Calu3 (cell line): Measurements from ENCODE around the gene LY6G6D. TPM values are rescaled to one million over a fixed set of nuclear protein-coding genes. Genes with fewer than 3 reads are reported as not detected.
A peak's percentile ranks its signal among the peaks of the same experiment; 100 is the strongest.

Source experiments
- BruUV-seq: library from RNA; stranded (reverse); fragments of 400-500 nt; replicated peaks from 2 replicates; lab custom pipeline; 2021; lab: Mats Ljungman, UMichigan
- CTCF ChIA-PET: fragments of 300-600 bp; sonication (Branson Sonifier 250); formaldehyde crosslinking; loops from one replicate; lab custom pipeline; 2022; ENCODE audit warnings: antibody characterized with exemption; lab: Charles Lee
- DNase-seq: peaks from one replicate; pipeline ENCODE4 v3.0.0; 2022
- H3K27ac Mint-ChIP-seq: one replicate; pipeline ENCODE4 v1.8.0; 2022; ENCODE audit warnings: mixed read lengths; ENCODE audit not compliant: unreplicated experiment
- H3K27me3 Mint-ChIP-seq: one replicate; pipeline ENCODE4 v1.8.0; 2022; ENCODE audit warnings: mixed read lengths; ENCODE audit not compliant: unreplicated experiment
- H3K36me3 Mint-ChIP-seq: one replicate; pipeline ENCODE4 v1.8.0; 2022; ENCODE audit warnings: mild to moderate bottlenecking, moderate library complexity, mixed read lengths; ENCODE audit not compliant: insufficient read depth, unreplicated experiment
- H3K4me1 Mint-ChIP-seq: one replicate; pipeline ENCODE4 v1.8.0; 2022; ENCODE audit warnings: mild to moderate bottlenecking, low read depth, mixed read lengths; ENCODE audit not compliant: unreplicated experiment
- H3K4me3 Mint-ChIP-seq: one replicate; pipeline ENCODE4 v1.8.0; 2022; ENCODE audit warnings: mild to moderate bottlenecking, low read depth, moderate library complexity, mixed read lengths; ENCODE audit not compliant: unreplicated experiment
- H3K9me3 Mint-ChIP-seq: one replicate; pipeline ENCODE4 v1.8.0; 2022; ENCODE audit warnings: low read depth, mixed read lengths; ENCODE audit not compliant: unreplicated experiment
- intact Hi-C: fragments of 100-400 bp; cut with micrococcal nuclease; formaldehyde crosslinking; loops from one replicate; pipeline ENCODE4 v1.10.0; 2022; ENCODE audit not compliant: unreplicated experiment
- total RNA-seq: library from RNA; stranded (reverse); gene quantifications from 2 replicates; pipeline ENCODE4 v1.2.3, GENCODE V29; 2022
- TF ChIP-seq, protein P1 (sequence below): fragments of 200-600 bp; IDR thresholded peaks from one replicate; pipeline ENCODE4 v1.8.0; 2022; ENCODE audit warnings: antibody characterized with exemption; ENCODE audit not compliant: unreplicated experiment

The LY6G6D gene
- total RNA-seq, 1 experiment from 2014 or later: not detected

DNA sequence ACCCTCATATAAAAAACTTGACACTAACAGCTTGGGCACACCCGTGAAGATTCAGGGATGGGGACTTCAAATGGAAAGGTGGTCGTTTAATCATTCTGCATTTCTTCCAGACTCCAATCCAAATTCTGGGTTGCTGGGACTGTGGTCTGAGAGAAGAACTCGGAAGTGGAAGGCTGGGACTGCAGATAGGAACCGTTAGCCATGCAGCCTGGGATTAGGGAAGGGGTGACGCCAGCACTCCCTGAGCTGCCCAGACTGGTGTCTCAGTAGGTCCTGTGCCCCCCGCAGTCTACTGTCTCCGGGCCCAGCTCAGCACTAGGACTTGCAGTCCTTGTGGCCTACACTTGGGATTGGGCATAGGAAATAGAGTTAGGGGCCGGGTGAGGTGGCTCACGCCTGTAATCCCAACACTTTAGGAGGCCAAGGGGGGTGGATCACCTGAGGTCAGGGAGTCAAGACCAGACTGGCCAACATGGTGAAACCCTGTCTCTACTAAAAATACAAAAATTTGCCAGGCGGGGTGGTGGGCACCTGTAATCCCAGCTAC is 21.7 kb downstream of the LY6G6D start:
- no peaks in the 10 kb centered on the region for H3K9me3 Mint-ChIP-seq

GRCh38 chr6:31737315-31737990 is 22.3 kb downstream of the LY6G6D start:
- CTCF ChIA-PET: interaction anchor here (0.7 to 4.8 kb wide), 16 partner anchors 7 to 196 kb away, joined by 3 to 49 read pairs (median 6); partner anchors contain the start of genes BAG6, C6orf47, DDAH2 and DDX39B
- intact Hi-C loops: loop anchor here (5.0 kb wide), 1 partner anchor 35 kb away; the partner anchor contains the start of gene ABHD16A
- H3K27me3 Mint-ChIP-seq: no peaks in the 10 kb centered on the region
- DNase-seq: peak; percentile 54
- no peaks in the 10 kb centered on the region for H3K9me3 Mint-ChIP-seq
- H3K36me3 Mint-ChIP-seq: peaks cover 96% of the 10 kb centered on the region
- TF ChIP-seq, protein P1, sequence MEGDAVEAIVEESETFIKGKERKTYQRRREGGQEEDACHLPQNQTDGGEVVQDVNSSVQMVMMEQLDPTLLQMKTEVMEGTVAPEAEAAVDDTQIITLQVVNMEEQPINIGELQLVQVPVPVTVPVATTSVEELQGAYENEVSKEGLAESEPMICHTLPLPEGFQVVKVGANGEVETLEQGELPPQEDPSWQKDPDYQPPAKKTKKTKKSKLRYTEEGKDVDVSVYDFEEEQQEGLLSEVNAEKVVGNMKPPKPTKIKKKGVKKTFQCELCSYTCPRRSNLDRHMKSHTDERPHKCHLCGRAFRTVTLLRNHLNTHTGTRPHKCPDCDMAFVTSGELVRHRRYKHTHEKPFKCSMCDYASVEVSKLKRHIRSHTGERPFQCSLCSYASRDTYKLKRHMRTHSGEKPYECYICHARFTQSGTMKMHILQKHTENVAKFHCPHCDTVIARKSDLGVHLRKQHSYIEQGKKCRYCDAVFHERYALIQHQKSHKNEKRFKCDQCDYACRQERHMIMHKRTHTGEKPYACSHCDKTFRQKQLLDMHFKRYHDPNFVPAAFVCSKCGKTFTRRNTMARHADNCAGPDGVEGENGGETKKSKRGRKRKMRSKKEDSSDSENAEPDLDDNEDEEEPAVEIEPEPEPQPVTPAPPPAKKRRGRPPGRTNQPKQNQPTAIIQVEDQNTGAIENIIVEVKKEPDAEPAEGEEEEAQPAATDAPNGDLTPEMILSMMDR: no peak
- H3K27ac Mint-ChIP-seq: peak overlapping the region; percentile 94
- peaks cover 65% of the 10 kb centered on the region for H3K4me1 Mint-ChIP-seq
- peak overlapping the region; percentile 98 for H3K4me3 Mint-ChIP-seq
- BruUV-seq: no TSS peak

More for the DNA sequence above, 21.7 kb downstream of the LY6G6D start:
- peaks cover 99% of the 10 kb centered on the region for H3K36me3 Mint-ChIP-seq
- TF ChIP-seq, protein P1: no peak
- DNase-seq: no peak
- CTCF ChIA-PET: interaction anchor here (0.6 to 3.4 kb wide), 9 partner anchors 33 to 196 kb away, joined by 3 to 16 read pairs (median 4); partner anchors contain the start of genes BAG6, DDX39B and LSM2
- H3K27me3 Mint-ChIP-seq: no peaks in the 10 kb centered on the region
- H3K4me3 Mint-ChIP-seq: peak overlapping the region; percentile 98
- intact Hi-C loops: loop anchor here (5.0 kb wide), 1 partner anchor 35 kb away; the partner anchor contains the start of gene ABHD16A
- BruUV-seq: no TSS peak
- peaks cover 63% of the 10 kb centered on the region for H3K4me1 Mint-ChIP-seq
- peak overlapping the region; percentile 94 for H3K27ac Mint-ChIP-seq

- H3K27ac Mint-ChIP-seq: peak overlapping the region; percentile 94
- H3K9me3 Mint-ChIP-seq: no peaks in the 10 kb centered on the region
- TF ChIP-seq, protein P1: no peak
- H3K4me1 Mint-ChIP-seq: peaks cover 60% of the 10 kb centered on the region
- peak; percentile 91 for DNase-seq
- H3K36me3 Mint-ChIP-seq: peaks cover 96% of the 10 kb centered on the region
- no TSS peak for BruUV-seq
- H3K4me3 Mint-ChIP-seq: peak overlapping the region; percentile 98
- intact Hi-C loops: loop anchor here (1.0 to 5.0 kb wide), 3 partner anchors 9 to 58 kb away; partner anchors contain the start of genes ABHD16A and DDAH2
- H3K27me3 Mint-ChIP-seq: no peaks in the 10 kb centered on the region
- CTCF ChIA-PET: interaction anchor here (0.5 to 4.8 kb wide), 27 partner anchors 8 to 1765 kb away, joined by 3 to 49 read pairs (median 6); partner anchors contain the start of genes ABHD16A, BAG6, C6orf47 and DDAH2
These were observed 23.1 kb downstream of the LY6G6D start for GRCh38 chr6:31737991-31738979.
